Measurements from ENCODE around the gene CDK13. TPM values are rescaled to one million over a fixed set of nuclear protein-coding genes. Genes with fewer than 3 reads are reported as not detected.

The CDK13 gene
- total and polyA plus RNA-seq, 9 of the 15 experiments (the other 6 are each of a cell fraction or from before 2014, with no cell fraction given), result 9.8 to 46.1 (median 32.4) TPM

GRCh38 chr7:40027545-40027944 is 77.5 kb downstream of the CDK13 start:
- no peaks in the 10 kb centered on the region; the same call in 2 of the 3 replicates for H3K79me2 ChIP-seq (ENCODE audit: control insufficient read depth, insufficient read depth, low read length)
- in situ Hi-C loops (cut with MboI), result no loop called here
- no peak overlapping the region for H3K4me2 ChIP-seq (ENCODE audit: insufficient read depth, low read length)
- DNase-seq (ENCODE audit: extremely low read depth in 1 of 4, low spot score in 3 of 4) (no peak), FAIRE-seq (no peak), ATAC-seq (no peak)
- intact Hi-C loops (cut with micrococcal nuclease), result no loop called here
- H3K9me3 ChIP-seq (replicated peaks; ENCODE audit: control insufficient read depth, insufficient read depth, low read depth, low read length), result no peaks in the 10 kb centered on the region
- TF ChIP-seq ZNF707 (CRISPR knock-in tag; conservative IDR thresholded peaks at IDR 0.05) (no peak), ELF2 (CRISPR knock-in tag; IDR thresholded peaks at IDR 0.05) (no peak), E2F3 (CRISPR knock-in tag; IDR thresholded peaks at IDR 0.05) (no peak)
- H3K9ac ChIP-seq (ENCODE audit: insufficient read depth in 1 of 2, low read depth in 2 of 2, low read length in 2 of 2), result no peak overlapping the region
- H3K4me1 ChIP-seq (replicated peaks in 1 of 2; ENCODE audit: control insufficient read depth in 2 of 2, insufficient read depth in 2 of 2, low read length in 2 of 2), result no peaks in the 10 kb centered on the region; a peak in 1 of 5 replicates
- CTCF ChIA-PET (ENCODE audit: low intra/inter-chr PET ratio), result no interaction called here
- WGBS (ENCODE audit: insufficient coverage, low coverage, missing lambda C conversion rate), result 88% methylated on average over 4 of the region's 4 CpGs
- H3K4me3 ChIP-seq, result no peak overlapping the region
- H3K36me3 ChIP-seq (ENCODE audit: control insufficient read depth, insufficient read depth, low read length), result peaks cover 23% of the 10 kb centered on the region
- no peak overlapping the region for H3K27ac ChIP-seq (ENCODE audit: extremely low read depth, low read depth, low read length)
- no peak overlapping the region for H2AFZ ChIP-seq (ENCODE audit: low read depth, low read length)
- BruUV-seq (replicated peaks), result no TSS peak
- POLR2A ChIA-PET, result interaction anchor here (0.7 to 2.2 kb wide), 2 partner anchors 9 to 444 kb away, joined by 3 to 5 read pairs; no protein-coding TSS in a partner anchor
- no peaks in the 10 kb centered on the region for H3K27me3 ChIP-seq (ENCODE audit: control insufficient read depth in 2 of 2, insufficient read depth in 2 of 2, low read length in 2 of 2)
- H3K9me1 ChIP-seq (ENCODE audit: control insufficient read depth, insufficient read depth, low read length), result no peaks in the 10 kb centered on the region
- no peaks in the 10 kb centered on the region for H4K20me1 ChIP-seq (replicated peaks; ENCODE audit: control insufficient read depth, insufficient read depth, low read length)

DNA sequence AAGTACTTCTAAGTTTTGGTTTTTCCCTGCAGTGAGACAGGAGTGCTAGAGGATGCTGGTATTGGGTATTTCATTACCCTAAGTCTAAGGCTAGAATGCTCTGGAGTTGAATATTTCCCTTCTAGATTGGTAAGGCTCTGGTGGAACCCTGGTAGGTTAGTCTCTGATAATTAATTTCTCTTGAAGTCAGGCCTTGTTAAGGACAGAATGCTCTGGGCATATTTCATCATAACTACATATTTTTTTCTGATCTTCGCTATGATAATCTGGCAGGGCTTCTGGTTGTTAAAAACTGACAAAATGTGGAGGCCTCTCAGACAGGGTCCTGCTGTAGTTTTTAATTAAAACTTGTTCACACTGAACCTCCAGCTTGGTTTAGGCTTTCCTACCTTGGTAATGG is 83.8 kb downstream of the CDK13 start:
- H3K9me3 ChIP-seq (replicated peaks; ENCODE audit: control insufficient read depth, insufficient read depth, low read depth, low read length), result no peaks in the 10 kb centered on the region
- H2AFZ ChIP-seq (ENCODE audit: low read depth, low read length), result no peak overlapping the region
- FAIRE-seq, result no peak
- in situ Hi-C loops (cut with MboI) (no loop called here), intact Hi-C loops (cut with micrococcal nuclease) (no loop called here)
- ChIA-PET POLR2A (no interaction called here), CTCF (ENCODE audit: low intra/inter-chr PET ratio) (no interaction called here)
- WGBS (ENCODE audit: insufficient coverage, low coverage, missing lambda C conversion rate), result 74% methylated on average over 1 of the region's 1 CpG
- no peaks in the 10 kb centered on the region for H4K20me1 ChIP-seq (replicated peaks; ENCODE audit: control insufficient read depth, insufficient read depth, low read length)
- BruUV-seq (replicated peaks), result no TSS peak
- H3K27ac ChIP-seq (ENCODE audit: extremely low read depth, low read depth, low read length), result no peak overlapping the region
- H3K4me3 ChIP-seq, result no peak overlapping the region
- no peak overlapping the region for H3K4me2 ChIP-seq (ENCODE audit: insufficient read depth, low read length)
- no peaks in the 10 kb centered on the region; a peak in 1 of 5 replicates for H3K4me1 ChIP-seq (replicated peaks in 1 of 2; ENCODE audit: control insufficient read depth in 2 of 2, insufficient read depth in 2 of 2, low read length in 2 of 2)
- no peaks in the 10 kb centered on the region for H3K9me1 ChIP-seq (ENCODE audit: control insufficient read depth, insufficient read depth, low read length)
- no peak; the same call in 1 of the 3 replicates for ATAC-seq
- peaks cover 4% of the 10 kb centered on the region; the same call in 2 of the 3 replicates for H3K36me3 ChIP-seq (ENCODE audit: control insufficient read depth, insufficient read depth, low read length)
- no peak overlapping the region for H3K9ac ChIP-seq (ENCODE audit: insufficient read depth in 1 of 2, low read depth in 2 of 2, low read length in 2 of 2)
- H3K27me3 ChIP-seq (ENCODE audit: control insufficient read depth in 2 of 2, insufficient read depth in 2 of 2, low read length in 2 of 2), result no peaks in the 10 kb centered on the region
- no peak for DNase-seq (ENCODE audit: extremely low read depth in 1 of 4, low spot score in 3 of 4)
- H3K79me2 ChIP-seq (ENCODE audit: control insufficient read depth, insufficient read depth, low read length), result no peaks in the 10 kb centered on the region; the same call in 2 of the 3 replicates
- no peak for TF ChIP-seq POLR2B (IDR thresholded peaks at IDR 0.05; ENCODE audit: low read depth, partially characterized antibody)
- no peak for TF ChIP-seq HNRNPL (IDR thresholded peaks at IDR 0.05; ENCODE audit: low read depth, low read length)
- no peak for TF ChIP-seq BCL6 (CRISPR knock-in tag; IDR thresholded peaks at IDR 0.05)
- TF ChIP-seq USF1 (CRISPR knock-in tag; IDR thresholded peaks at IDR 0.05), result no peak
- TF ChIP-seq KDM1A (IDR thresholded peaks at IDR 0.05), result no peak
- no peak for TF ChIP-seq ZNF644 (tag; IDR thresholded peaks at IDR 0.05; ENCODE audit: low read depth)
- no peak for TF ChIP-seq GTF3C2 (IDR thresholded peaks at IDR 0.05; ENCODE audit: borderline replicate concordance, extremely low read depth, insufficient read length)
- TF ChIP-seq ARHGAP35 (IDR thresholded peaks at IDR 0.05; ENCODE audit: partially characterized antibody), result no peak
- no peak for TF ChIP-seq GATAD2A (IDR thresholded peaks at IDR 0.05)
